Stomach (tissue), 4 donors: ENCODE measurements around the gene EXOC3L1.

Source experiments
- CTCF ChIP-seq, 7 experiments: fragments of 450-650 bp in 4 of 7; fragments of 200-600 bp in 3 of 7; sonication (generic) in 3 of 7; IDR thresholded peaks; one replicate each; pipeline ENCODE4 v1.5.1; 2016 to 2019; ENCODE audit warnings: antibody characterized with exemption in 7 of 7, control low read depth in 2 of 7, mild to moderate bottlenecking in 1 of 7
- EP300 ChIP-seq: sonication (generic); formaldehyde crosslinking; IDR thresholded peaks from one replicate; pipeline ENCODE4 v1.6.1; 2017; ENCODE audit warnings: antibody characterized with exemption
- POLR2A ChIP-seq, 4 donors: fragments of 450-650 bp; IDR thresholded peaks; one replicate each; pipeline ENCODE4 v1.6.1; 2016; ENCODE audit warnings: antibody characterized with exemption in 4 of 4, control low read depth in 2 of 4, mild to moderate bottlenecking in 1 of 4, moderate library complexity in 1 of 4
- POLR2AphosphoS5 ChIP-seq, 3 donors: sonication (generic); formaldehyde crosslinking; IDR thresholded peaks; one replicate each; pipeline ENCODE4 v1.6.1; 2016; ENCODE audit warnings: antibody characterized with exemption in 3 of 3

- TF ChIP-seq CTCF (IDR thresholded peaks at IDR 0.05) (no peak), POLR2A (IDR thresholded peaks at IDR 0.05) (no peak), EP300 (no peak), POLR2AphosphoS5 (IDR thresholded peaks at IDR 0.05) (no peak)
These were observed 788 bp upstream of the EXOC3L1 start for GRCh38 chr16:67190448-67191399.
